K562 (cell line): ENCODE data around the gene JMY. TPM values are rescaled to one million over a fixed set of nuclear protein-coding genes. Genes with fewer than 3 reads are reported as not detected.

ENCODE experiments used
- BRD9 ChIP-seq: fragments of 450-650 bp; IDR thresholded peaks from 2 replicates; pipeline ENCODE4 v1.6.1; 2018; ENCODE audit warnings: low read depth; ENCODE audit not compliant: partially characterized antibody
- CREBBP ChIP-seq: IDR thresholded peaks from one replicate; pipeline ENCODE4 v1.6.1; 2012; ENCODE audit warnings: low read depth, mild to moderate bottlenecking, control low read depth, inconsistent platforms, low read length
- ESRRA ChIP-seq: fragments of 450-650 bp; IDR thresholded peaks from 2 replicates; pipeline ENCODE4 v1.6.1; 2014; ENCODE audit warnings: low read depth, mild to moderate bottlenecking, moderate library complexity, borderline replicate concordance
- FIP1L1 ChIP-seq: fragments of 200-400 bp; formaldehyde crosslinking; IDR thresholded peaks from 2 replicates; pipeline ENCODE4 v1.6.1; 2018; ENCODE audit warnings: mild to moderate bottlenecking, low read depth, low read length; ENCODE audit not compliant: poor library complexity, severe bottlenecking
- FOS ChIP-seq: IDR thresholded peaks from 3 replicates; pipeline ENCODE4 v1.6.1; 2011; ENCODE audit not compliant: insufficient read length; ENCODE audit errors: extremely low read depth
- FOXK2 ChIP-seq, 2 experiments: fragments of 450-650 bp; IDR thresholded peaks in 1 of 2; conservative IDR thresholded peaks in 1 of 2; 2 replicates each; pipeline ENCODE4 v1.6.1; 2016; ENCODE audit warnings: low read depth in 2 of 2, mild to moderate bottlenecking in 1 of 2
- FOXM1 ChIP-seq, 2 experiments: fragments of 450-650 bp in 1 of 2; sonication (generic) in 1 of 2; formaldehyde crosslinking in 1 of 2; IDR thresholded peaks; 2 replicates each; pipeline versions ENCODE4 v1.6.1 to v1.9.0; 2017 to 2022; ENCODE audit warnings: low read depth in 2 of 2, mild to moderate bottlenecking in 2 of 2, missing genetic modification reagents in 1 of 2, moderate library complexity in 1 of 2
- HOMEZ ChIP-seq: fragments of 250-450 bp; sonication (Bioruptor Pico); IDR thresholded peaks from 2 replicates; pipeline ENCODE4 v1.4.0; 2020; ENCODE audit warnings: mild to moderate bottlenecking, moderate library complexity
- KLF13 ChIP-seq: fragments of 450-650 bp; IDR thresholded peaks from 2 replicates; pipeline ENCODE4 v1.6.1; 2016; ENCODE audit warnings: missing genetic modification characterization, low read depth, mild to moderate bottlenecking, missing compliant biosample characterization, moderate library complexity, borderline replicate concordance
- MCM3 ChIP-seq: fragments of 450-650 bp; IDR thresholded peaks from 2 replicates; pipeline ENCODE4 v1.6.1; 2016
- MXI1 ChIP-seq: IDR thresholded peaks from 2 replicates; pipeline ENCODE4 v1.6.1; 2011; ENCODE audit warnings: low read depth, mild to moderate bottlenecking, improper control_type of control experiment, low read length
- SIX5 ChIP-seq, 2 experiments: IDR thresholded peaks; 2 replicates each; pipeline ENCODE4 v1.6.1; 2011; ENCODE audit warnings: low read length in 2 of 2, borderline replicate concordance in 1 of 2, low read depth in 1 of 2, mild to moderate bottlenecking in 1 of 2, moderate library complexity in 1 of 2; ENCODE audit not compliant: insufficient read depth in 1 of 2
- SMARCE1 ChIP-seq: fragments of 450-650 bp; IDR thresholded peaks from 2 replicates; pipeline ENCODE4 v1.7.1; 2016; ENCODE audit warnings: mild to moderate bottlenecking
- SP1 ChIP-seq: sonication (generic); formaldehyde crosslinking; IDR thresholded peaks from 2 replicates; pipeline ENCODE4 v1.8.1; 2022; ENCODE audit warnings: mild to moderate bottlenecking, missing genetic modification reagents
- TGIF2 ChIP-seq: sonication (generic); formaldehyde crosslinking; IDR thresholded peaks from 2 replicates; pipeline ENCODE4 v1.8.1; 2022; ENCODE audit warnings: mild to moderate bottlenecking, missing genetic modification reagents, moderate library complexity
- ZNF318 ChIP-seq, 2 experiments: fragments of 450-650 bp; IDR thresholded peaks; 2 replicates each; pipeline ENCODE4 v1.6.1; 2016; ENCODE audit warnings: mild to moderate bottlenecking in 2 of 2, borderline replicate concordance in 1 of 2, low read depth in 1 of 2, moderate library complexity in 1 of 2
- ZNF347 ChIP-seq: fragments of 450-650 bp; formaldehyde crosslinking; IDR thresholded peaks from 2 replicates; pipeline ENCODE4 v1.4.0; 2020; ENCODE audit warnings: low read depth, mild to moderate bottlenecking, moderate library complexity
- ZNF431 ChIP-seq: sonication (generic); formaldehyde crosslinking; IDR thresholded peaks from 2 replicates; pipeline ENCODE4 v1.8.0; 2022; ENCODE audit warnings: mild to moderate bottlenecking, missing genetic modification reagents
- ZNF586 ChIP-seq: fragments of 450-650 bp; formaldehyde crosslinking; conservative IDR thresholded peaks from 2 replicates; pipeline ENCODE4 v1.4.0; 2020; ENCODE audit warnings: mild to moderate bottlenecking, moderate library complexity
- polyA plus RNA-seq, 8 experiments: library from polyadenylated mRNA; depleted of rRNA in 4 of 8; stranded (reverse) in 5 of 8; unstranded in 3 of 8; fragments of >200 nt; fragmentation: Nextera tagmentation in 2 of 8; fragmentation: Illumina TruSeq in 1 of 8; extraction: Ambion mirVana in 2 of 8; extraction: Trizol in 1 of 8; gene quantifications; 2 replicates each; pipeline versions ENCODE4 v1.2.1 to v1.2.3, GENCODE V29; 2011 to 2014; ENCODE audit warnings: inconsistent platforms in 1 of 8, missing spikeins in 1 of 8
- total RNA-seq, 7 experiments: library from RNA; depleted of rRNA in 6 of 7; stranded (reverse); fragments of >200 nt in 6 of 7; fragmentation: Illumina TruSeq in 2 of 7; extraction: Trizol in 2 of 7; gene quantifications; 2 replicates each; pipeline versions ENCODE4 v1.2.1 to v1.2.3, GENCODE V29; 2011 to 2021; ENCODE audit warnings: low replicate concordance in 1 of 7

JMY gene
- total and polyA plus RNA-seq, 9 of the 15 experiments (the other 6 are each of a cell fraction or from before 2014, with no cell fraction given): 1.1 to 5.5 (median 3.7) TPM

GRCh38 chr5:79346420-79346824, 110.5 kb downstream of the JMY start (continued):
- peak; percentile 24; the same call in 1 of the 2 replicates for TF ChIP-seq MXI1
- no peak for TF ChIP-seq CREBBP
- no peak for TF ChIP-seq FIP1L1
- no peak for TF ChIP-seq MCM3
- peak; percentile 80 for TF ChIP-seq FOXK2 (conservative IDR thresholded peaks at IDR 0.05 in 1 of 2, IDR thresholded peaks at IDR 0.05 in 1 of 2; ENCODE audit: low read depth in 2 of 2)
- TF ChIP-seq HOMEZ (CRISPR knock-in tag): no peak
- TF ChIP-seq ZNF347 (CRISPR knock-in tag): no peak
- TF ChIP-seq FOS: peak; percentile 25
- no peak for TF ChIP-seq ZNF431
- TF ChIP-seq ESRRA: no peak
- no peak for TF ChIP-seq ZNF586 (CRISPR knock-in tag)
- TF ChIP-seq SIX5 (IDR thresholded peaks at IDR 0.05; ENCODE audit: borderline replicate concordance in 1 of 2, insufficient read depth in 1 of 2, low read depth in 1 of 2, low read length in 2 of 2): no peak
- TF ChIP-seq SP1 (CRISPR knock-in tag): no peak
- peak; percentile 62; the same call in 1 of the 2 replicates for TF ChIP-seq SMARCE1
- peak in 1 of 2 experiments; percentile 89; a peak in 2 of 4 replicates for TF ChIP-seq ZNF318 (IDR thresholded peaks at IDR 0.05; ENCODE audit: borderline replicate concordance in 1 of 2, low read depth in 1 of 2)
- TF ChIP-seq FOXM1 (IDR thresholded peaks at IDR 0.05; ENCODE audit: low read depth): no peak
- no peak for TF ChIP-seq FOXM1 (CRISPR knock-in tag; IDR thresholded peaks at IDR 0.05; ENCODE audit: low read depth)
- no peak for TF ChIP-seq KLF13 (tag)
- TF ChIP-seq TGIF2: no peak
- peak; percentile 48 for TF ChIP-seq BRD9
